Lower leg skin (tissue), 3 donors: ENCODE results near the gene ELFN1.

Source experiments
- POLR2A ChIP-seq, 2 donors: fragments of 450-650 bp; IDR thresholded peaks; one replicate each; pipeline ENCODE4 v1.6.1; 2016 to 2017; ENCODE audit warnings: antibody characterized with exemption in 2 of 2, mild to moderate bottlenecking in 1 of 2, moderate library complexity in 1 of 2
- TF ChIP-seq, protein P1 (sequence below), 3 donors: fragments of 450-650 bp; IDR thresholded peaks; one replicate each; pipeline ENCODE4 v1.5.1; 2016; ENCODE audit warnings: antibody characterized with exemption in 3 of 3, mild to moderate bottlenecking in 3 of 3, moderate library complexity in 2 of 3

DNA sequence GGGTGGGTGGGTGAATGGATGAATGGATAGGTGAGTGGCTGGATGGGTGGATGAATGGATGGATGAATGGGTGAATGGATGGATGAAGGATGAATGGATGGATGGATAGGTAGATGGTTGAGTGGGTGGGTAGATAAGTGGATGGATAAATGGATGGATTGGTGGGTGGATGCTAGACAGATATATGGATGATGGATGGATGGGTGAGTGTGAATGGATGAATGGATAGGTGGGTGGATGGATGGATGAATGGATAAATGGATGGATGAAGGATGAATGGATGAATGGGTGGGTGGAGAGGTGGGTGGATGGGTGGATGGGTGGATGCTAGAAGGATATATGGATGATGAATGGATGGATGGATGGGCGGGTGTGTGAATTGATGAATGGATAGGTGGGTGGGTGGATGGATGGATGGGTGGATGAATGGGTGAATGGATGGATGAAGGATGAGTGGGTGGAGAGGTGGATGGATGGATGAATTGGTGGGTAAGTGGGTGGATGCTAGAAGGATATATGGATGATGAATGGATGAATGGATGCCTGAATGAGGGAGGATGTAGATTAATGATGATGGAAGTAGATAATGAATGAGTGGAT is 20.4 kb downstream of the ELFN1 start:
- TF ChIP-seq, protein P1, sequence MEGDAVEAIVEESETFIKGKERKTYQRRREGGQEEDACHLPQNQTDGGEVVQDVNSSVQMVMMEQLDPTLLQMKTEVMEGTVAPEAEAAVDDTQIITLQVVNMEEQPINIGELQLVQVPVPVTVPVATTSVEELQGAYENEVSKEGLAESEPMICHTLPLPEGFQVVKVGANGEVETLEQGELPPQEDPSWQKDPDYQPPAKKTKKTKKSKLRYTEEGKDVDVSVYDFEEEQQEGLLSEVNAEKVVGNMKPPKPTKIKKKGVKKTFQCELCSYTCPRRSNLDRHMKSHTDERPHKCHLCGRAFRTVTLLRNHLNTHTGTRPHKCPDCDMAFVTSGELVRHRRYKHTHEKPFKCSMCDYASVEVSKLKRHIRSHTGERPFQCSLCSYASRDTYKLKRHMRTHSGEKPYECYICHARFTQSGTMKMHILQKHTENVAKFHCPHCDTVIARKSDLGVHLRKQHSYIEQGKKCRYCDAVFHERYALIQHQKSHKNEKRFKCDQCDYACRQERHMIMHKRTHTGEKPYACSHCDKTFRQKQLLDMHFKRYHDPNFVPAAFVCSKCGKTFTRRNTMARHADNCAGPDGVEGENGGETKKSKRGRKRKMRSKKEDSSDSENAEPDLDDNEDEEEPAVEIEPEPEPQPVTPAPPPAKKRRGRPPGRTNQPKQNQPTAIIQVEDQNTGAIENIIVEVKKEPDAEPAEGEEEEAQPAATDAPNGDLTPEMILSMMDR (IDR thresholded peaks at IDR 0.05) = no peak
- no peak for TF ChIP-seq POLR2A (IDR thresholded peaks at IDR 0.05)
